ENCODE data around the gene OCIAD2.
A peak's percentile ranks its signal among the peaks of the same experiment; 100 is the strongest.
"Not testable (repeated sequence)": the region's sequence is repeated elsewhere in the genome, so short reads cannot be mapped to it uniquely, and the experiment has no call there.

The OCIAD2 gene, protein sequence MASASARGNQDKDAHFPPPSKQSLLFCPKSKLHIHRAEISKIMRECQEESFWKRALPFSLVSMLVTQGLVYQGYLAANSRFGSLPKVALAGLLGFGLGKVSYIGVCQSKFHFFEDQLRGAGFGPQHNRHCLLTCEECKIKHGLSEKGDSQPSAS

GRCh38 chr4:48906206-48907173 is at the start of gene OCIAD2:
OCIAD2 (minus strand) TSS chr4:48906774; CDS start chr4:48904549, 2,225 bp downstream.
- no peak for DNase-seq (ENCODE audit: low read depth)

- DNase-seq (ENCODE audit: low read depth), result no peak
Observed at GRCh38 chr4:48954314-48954713, 47.7 kb upstream of the OCIAD2 start.

- DNase-seq (ENCODE audit: low read depth), result peak; percentile 81
Observed at GRCh38 chr4:48949518-48950219, 43.1 kb upstream of the OCIAD2 start.

- no peak for DNase-seq (ENCODE audit: low read depth)
Observed at GRCh38 chr4:48949086-48949485, 42.5 kb upstream of the OCIAD2 start.

- DNase-seq (ENCODE audit: low read depth), result no peak
Observed at GRCh38 chr4:48947731-48948130, 41.2 kb upstream of the OCIAD2 start.

GRCh38 chr4:48945981-48946380 is 39.4 kb upstream of the OCIAD2 start:
- no peak for DNase-seq (ENCODE audit: low read depth)

- DNase-seq (ENCODE audit: low read depth), result no peak
Observed at GRCh38 chr4:48944756-48945241, 38.2 kb upstream of the OCIAD2 start.

DNA sequence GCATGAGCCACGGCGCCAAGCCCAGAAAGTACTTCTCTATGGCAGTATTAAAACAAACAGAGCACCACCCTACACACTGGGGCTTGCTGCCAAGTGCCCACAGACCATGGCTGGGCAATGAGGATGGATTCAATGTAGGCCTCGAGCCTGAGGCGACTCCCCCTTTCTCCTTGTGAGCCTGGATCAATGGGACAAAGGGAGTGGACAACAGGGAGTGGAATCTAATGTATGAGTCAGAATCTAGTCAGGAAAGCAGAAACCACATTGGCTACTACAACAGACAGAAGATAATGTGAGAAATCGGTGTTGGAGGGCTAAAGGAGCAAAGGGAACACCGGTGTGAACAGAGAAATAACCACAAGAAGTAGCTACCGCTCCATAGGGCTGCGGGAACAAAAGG is 37.7 kb upstream of the OCIAD2 start:
- no peak for DNase-seq (ENCODE audit: low read depth)

DNA sequence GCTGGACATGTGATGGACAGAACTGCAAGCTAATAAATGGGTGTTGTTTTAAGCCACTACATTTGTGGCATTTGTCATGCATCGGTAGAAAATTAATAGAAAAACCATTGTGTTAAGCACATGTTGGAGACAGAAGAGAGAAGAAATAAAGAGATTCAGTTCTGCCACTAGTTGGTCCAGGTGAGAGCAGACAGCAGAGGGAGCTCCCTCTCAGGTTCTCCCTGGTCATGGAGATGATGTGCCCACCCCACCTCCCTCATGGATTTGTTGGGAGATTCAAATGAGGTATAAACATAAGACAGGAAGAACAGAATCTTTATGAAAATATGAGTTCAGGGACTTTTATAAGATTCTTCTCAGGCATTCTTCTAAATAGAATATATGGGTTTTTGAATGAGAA is 36.8 kb upstream of the OCIAD2 start:
- no peak for DNase-seq (ENCODE audit: low read depth)

DNA sequence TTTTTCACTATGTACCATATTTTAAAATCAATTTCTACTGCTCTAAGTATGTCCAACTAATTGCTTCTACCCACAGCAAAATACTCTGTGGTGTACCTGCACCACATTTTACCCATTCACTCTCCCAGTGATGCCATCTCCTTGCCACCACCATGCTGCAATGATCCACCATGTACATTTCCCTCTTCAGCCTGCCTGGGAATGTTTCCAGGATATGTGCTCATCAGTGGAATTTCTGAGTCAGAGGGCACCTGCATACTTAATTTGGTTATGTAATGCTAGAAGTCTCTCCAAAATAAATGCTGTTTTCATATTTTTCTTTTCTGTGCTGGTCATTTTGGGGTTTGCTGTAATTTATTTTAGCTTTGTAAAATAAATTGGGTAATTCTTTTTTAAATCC is 33.2 kb upstream of the OCIAD2 start:
- peak; percentile 38 for DNase-seq (ENCODE audit: low read depth)

DNA sequence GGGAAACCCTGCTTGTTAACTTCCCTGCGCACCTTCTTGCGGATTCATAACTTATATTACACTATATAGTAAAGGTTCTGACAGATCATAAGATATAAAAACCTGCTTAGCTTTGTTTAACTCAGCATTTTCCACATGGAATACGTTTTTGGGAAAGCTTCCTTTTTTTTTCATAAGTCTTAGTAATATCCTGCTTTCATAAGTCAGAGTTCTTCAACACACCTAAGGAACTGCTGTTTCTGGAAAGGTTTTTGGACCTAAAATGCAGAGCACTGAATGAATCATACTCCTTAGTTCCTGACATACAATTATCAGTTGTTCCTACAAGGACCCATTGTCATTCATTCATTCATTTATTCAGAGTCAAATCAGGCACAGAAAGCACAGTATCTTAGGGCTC is 32.3 kb upstream of the OCIAD2 start:
- no peak for DNase-seq (ENCODE audit: low read depth)

- no peak for DNase-seq (ENCODE audit: low read depth)
Observed at GRCh38 chr4:48937033-48937432, 30.5 kb upstream of the OCIAD2 start.

DNA sequence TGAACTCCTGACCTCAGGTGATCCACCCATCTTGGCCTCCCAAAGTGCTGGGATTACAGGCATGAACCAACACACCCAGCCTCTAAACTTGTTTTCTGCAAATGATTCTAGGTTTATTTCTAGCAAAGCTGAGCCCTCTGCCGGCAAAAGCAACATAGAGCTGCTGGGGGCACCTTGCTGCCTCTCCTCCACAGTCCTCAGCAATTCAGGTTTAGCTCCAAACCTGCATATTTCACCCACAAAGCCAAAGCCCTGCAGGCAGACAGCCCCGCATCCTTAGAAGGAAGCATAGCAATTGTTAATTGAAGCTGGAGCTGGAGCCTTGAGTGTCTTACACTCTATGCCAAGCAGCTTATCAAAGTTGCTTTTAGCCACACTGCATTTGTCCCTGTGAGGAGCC is 24.9 kb upstream of the OCIAD2 start:
- no peak for DNase-seq (ENCODE audit: low read depth)

- DNase-seq (ENCODE audit: low read depth), result no peak
Observed at GRCh38 chr4:48930654-48931053, 24.1 kb upstream of the OCIAD2 start.

- DNase-seq (ENCODE audit: low read depth), result no peak
Observed at GRCh38 chr4:48924416-48924815, 17.8 kb upstream of the OCIAD2 start.

DNA sequence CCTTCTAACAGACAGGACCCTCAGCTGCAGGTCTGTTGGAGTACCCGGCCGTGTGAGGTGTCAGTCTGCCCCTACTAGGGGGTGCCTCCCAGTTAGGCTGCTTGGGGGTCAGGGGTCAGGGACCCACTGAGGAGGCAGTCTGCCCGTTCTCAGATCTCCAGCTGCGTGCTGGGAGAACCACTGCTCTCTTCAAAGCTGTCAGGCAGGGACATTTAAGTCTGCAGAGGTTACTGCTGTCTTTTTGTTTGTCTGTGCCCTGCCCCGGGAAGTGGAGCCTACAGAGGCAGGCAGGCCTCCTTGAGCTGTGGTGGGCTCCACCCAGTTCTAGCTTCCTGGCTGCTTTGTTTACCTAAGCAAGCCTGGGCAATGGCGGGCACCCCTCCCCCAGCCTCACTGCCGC is 16.5 kb upstream of the OCIAD2 start:
- not testable (repeated sequence) for DNase-seq (ENCODE audit: low read depth)

DNA sequence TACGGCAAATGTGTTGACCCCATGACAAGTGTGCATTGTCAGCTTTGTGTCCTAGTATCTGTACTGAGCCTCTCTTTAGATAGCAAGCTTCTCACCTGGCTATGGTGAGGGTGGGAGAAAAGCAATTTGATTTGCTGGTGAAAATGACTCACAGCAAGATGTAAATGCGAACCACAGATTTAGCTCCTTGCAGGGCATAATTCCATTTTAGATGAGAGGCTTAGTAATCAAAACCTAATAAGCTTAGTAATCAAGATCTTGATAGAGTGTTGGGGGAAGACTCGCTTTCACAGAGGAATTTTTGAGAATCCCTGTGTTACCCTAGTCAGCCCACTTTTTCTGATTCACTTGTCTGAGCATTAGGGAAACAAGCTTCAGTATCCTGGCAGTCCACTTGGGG is 7.7 kb upstream of the OCIAD2 start:
- DNase-seq (ENCODE audit: low read depth), result no peak

DNA sequence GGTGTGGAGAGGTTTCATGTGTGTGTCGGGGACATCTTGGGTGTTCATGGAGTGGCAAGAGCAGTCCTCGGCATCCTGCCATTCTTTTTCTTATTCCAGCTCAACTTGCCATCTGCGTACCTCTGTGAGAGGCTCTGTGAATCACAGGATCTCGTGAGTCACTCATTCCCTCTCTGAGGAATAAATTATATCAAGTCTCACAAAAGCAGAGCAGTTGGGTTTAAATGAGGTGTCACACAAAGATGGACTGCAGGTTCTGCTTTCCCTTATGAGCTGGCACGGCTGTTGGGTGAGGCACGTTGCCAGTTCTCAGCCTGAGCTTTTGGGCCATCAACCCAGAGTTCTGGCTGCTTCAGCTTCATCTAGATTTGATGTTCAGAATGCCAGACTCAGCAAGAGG is 6.8 kb upstream of the OCIAD2 start:
- DNase-seq (ENCODE audit: low read depth), result peak; percentile 70

GRCh38 chr4:48912349-48912748 is 5.8 kb upstream of the OCIAD2 start:
- no peak for DNase-seq (ENCODE audit: low read depth)

GRCh38 chr4:48910511-48910910 is 3.9 kb upstream of the OCIAD2 start:
- DNase-seq (ENCODE audit: low read depth), result no peak

- peak; percentile 98 for DNase-seq (ENCODE audit: low read depth)
Observed at GRCh38 chr4:48909697-48910096, 3.1 kb upstream of the OCIAD2 start.

DNA sequence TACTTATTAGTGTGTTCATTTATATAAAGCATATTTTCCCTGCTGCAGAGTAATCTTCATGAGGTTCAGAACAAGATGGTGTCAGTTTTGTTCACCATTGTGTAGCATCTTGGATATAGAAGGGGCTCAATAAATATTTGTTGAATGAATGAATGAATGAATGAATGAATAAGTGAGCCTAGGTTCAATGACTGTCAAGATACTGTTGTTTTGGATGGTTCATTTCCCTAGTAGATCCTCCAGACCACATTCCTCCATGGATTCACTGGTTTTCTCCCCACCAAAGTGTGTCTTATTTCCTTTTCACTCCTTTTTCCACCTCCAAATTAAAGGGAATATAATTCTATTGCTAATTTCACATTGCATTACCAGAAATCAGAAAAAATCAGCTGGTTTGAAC is 2.1 kb upstream of the OCIAD2 start:
- no peak for DNase-seq (ENCODE audit: low read depth)

Data from stromal cell of bone marrow (primary cell).